ENCODE measurements around the gene ZDHHC19.
"Not testable (repeated sequence)": the region's sequence is repeated elsewhere in the genome, so short reads cannot be mapped to it uniquely, and the experiment has no call there.

The ZDHHC19 gene

GRCh38 chr3:196207159-196207832 is 3.9 kb downstream of the ZDHHC19 start:
- no peak overlapping the region for H3K27ac ChIP-seq
- TF ChIP-seq CTCF (conservative IDR thresholded peaks at IDR 0.05) (no peak), ZFX (IDR thresholded peaks at IDR 0.05) (no peak)

GRCh38 chr3:196205442-196206205 is 5.6 kb downstream of the ZDHHC19 start:
- not testable (repeated sequence) for H3K27ac ChIP-seq

- no peak overlapping the region for H3K27ac ChIP-seq
- TF ChIP-seq ZFX (IDR thresholded peaks at IDR 0.05), result no peak
- TF ChIP-seq CTCF (conservative IDR thresholded peaks at IDR 0.05), result no peak
Observed at GRCh38 chr3:196203846-196204245, 7.4 kb downstream of the ZDHHC19 start.

GRCh38 chr3:196202516-196202970 is 8.7 kb downstream of the ZDHHC19 start:
- no peak overlapping the region for H3K27ac ChIP-seq
- TF ChIP-seq CTCF (conservative IDR thresholded peaks at IDR 0.05) (no peak), ZFX (IDR thresholded peaks at IDR 0.05) (no peak)

GRCh38 chr3:196198771-196199753 is 12.1 kb downstream of the ZDHHC19 start:
- no peak; the same call in 1 of the 2 replicates for TF ChIP-seq CTCF (conservative IDR thresholded peaks at IDR 0.05)
- TF ChIP-seq ZFX (IDR thresholded peaks at IDR 0.05), result no peak
- no peak overlapping the region for H3K27ac ChIP-seq

- TF ChIP-seq CTCF (conservative IDR thresholded peaks at IDR 0.05) (no peak), ZFX (IDR thresholded peaks at IDR 0.05) (no peak)
- no peak overlapping the region for H3K27ac ChIP-seq
Observed at GRCh38 chr3:196198081-196198675, 13.0 kb downstream of the ZDHHC19 start.

GRCh38 chr3:196197524-196197923 is 13.7 kb downstream of the ZDHHC19 start:
- no peak overlapping the region for H3K27ac ChIP-seq
- no peak for TF ChIP-seq ZFX (IDR thresholded peaks at IDR 0.05)
- TF ChIP-seq CTCF (conservative IDR thresholded peaks at IDR 0.05), result no peak
